ENCODE results near the gene SP5.
A peak's percentile ranks its signal among the peaks of the same experiment; 100 is the strongest.
"Not testable (repeated sequence)": the region's sequence is repeated elsewhere in the genome, so short reads cannot be mapped to it uniquely, and the experiment has no call there.

SP5 gene

DNA sequence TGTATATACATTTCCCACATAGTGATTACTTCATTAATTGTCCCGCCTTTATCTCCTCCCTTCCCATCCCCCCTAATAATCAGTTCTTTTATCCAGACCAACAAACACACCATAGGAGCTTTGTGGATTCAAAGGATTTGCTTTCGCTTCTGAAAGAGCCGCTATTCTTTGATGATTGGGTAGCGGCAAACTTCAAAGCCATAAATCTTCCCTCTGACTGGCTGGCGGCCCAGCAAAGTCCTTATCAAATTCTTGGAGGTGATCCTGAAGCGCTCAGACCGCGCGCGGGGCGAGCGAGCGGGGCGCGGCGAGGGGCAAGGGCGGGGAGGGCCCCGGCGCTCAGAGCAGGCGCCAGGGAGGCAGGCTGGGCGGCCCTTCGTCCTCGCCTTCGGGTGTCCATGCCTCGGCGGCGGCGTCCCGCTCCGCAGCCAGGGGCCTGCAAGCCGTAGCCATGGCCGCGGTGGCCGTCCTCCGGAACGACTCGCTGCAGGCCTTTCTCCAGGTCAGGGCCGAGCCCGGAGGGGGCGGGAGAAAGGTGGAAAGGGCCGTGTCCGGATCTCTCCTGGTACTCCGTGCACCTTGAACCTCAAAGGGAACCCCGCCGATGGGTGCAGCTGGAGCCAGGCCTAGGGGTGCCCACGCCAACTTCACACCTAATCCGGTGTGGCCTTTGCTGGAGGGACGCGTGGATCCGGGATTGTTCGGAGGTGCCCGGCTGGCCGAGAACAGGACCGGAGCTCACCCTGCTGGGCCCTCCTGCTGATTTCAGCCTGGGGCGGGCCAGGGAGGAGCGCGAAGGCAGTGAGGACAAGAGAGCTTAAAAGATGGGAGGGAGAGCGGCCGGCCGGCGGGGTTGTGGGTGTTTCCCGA, at the start of gene SP5:
Gene SP5 (plus strand): TSS at position 276 of the 870 bp plus-strand sequence. CDS start 176 bp downstream, at position 452.
- H3K4me3 ChIP-seq: peak within 1 kb of the TSS; percentile 57 to 73 (median 62)
- peaks cover 47 to 70% (median 59%) of the 10 kb centered on the region in 11 experiments for H3K9me3 ChIP-seq (replicated peaks in 1 of 11)
- H3K27ac ChIP-seq: no peak within 1 kb of the TSS
- H3K4me2 ChIP-seq: peak within 1 kb of the TSS; percentile 78 to 94 (median 88)
- peaks cover 82 to 92% (median 91%) of the 10 kb centered on the region in 11 experiments for H3K27me3 ChIP-seq
- peak within 1 kb of the TSS in 7 of 11 experiments; percentile 1 to 53 (median 25); a peak in 9 of 22 replicates for H3K9ac ChIP-seq
- H3K4me1 ChIP-seq: peaks cover 6 to 23% (median 17%) of the 10 kb centered on the region in 10 experiments; a peak in 17 of 20 replicates
- no peaks in the 10 kb centered on the region; a peak in 1 of 22 replicates for H3K36me3 ChIP-seq
- no peak for TF ChIP-seq Cebpa-rat (IDR thresholded peaks at IDR 0.05)
- H4K20me1 ChIP-seq: peaks cover 0 to 19% (median 9%) of the 10 kb centered on the region in 11 experiments; a peak in 9 of 22 replicates

DNA sequence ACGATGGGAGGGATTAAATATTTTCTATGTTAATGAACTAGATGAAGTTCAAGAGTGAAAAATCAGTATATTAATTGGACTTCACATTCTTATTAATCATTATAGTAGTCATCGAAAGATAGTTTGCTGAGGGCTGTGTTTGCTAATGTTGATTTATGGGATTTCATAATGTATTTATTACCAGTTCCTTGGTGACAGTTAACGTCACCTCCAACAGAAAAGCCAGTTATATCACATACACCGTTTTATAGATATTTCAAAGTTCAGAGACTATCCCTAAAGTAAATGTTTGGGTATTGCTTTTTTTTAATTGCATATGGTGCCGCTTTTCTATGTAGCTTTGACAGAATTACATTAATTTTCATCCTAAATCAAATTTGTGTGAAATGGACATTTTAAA, 49.4 kb upstream of the SP5 start:
- Histone ChIP-seq H4K20me1 (no peaks in the 10 kb centered on the region), H3K4me2 (no peak overlapping the region), H3K4me3 (no peak overlapping the region), H3K27me3 (no peaks in the 10 kb centered on the region), H3K9me3 (replicated peaks in 1 of 11) (no peaks in the 10 kb centered on the region), H3K36me3 (no peaks in the 10 kb centered on the region), H3K4me1 (no peaks in the 10 kb centered on the region), H3K27ac (no peak overlapping the region), H3K9ac (no peak overlapping the region)
- no peak for TF ChIP-seq Cebpa-rat (IDR thresholded peaks at IDR 0.05)

DNA sequence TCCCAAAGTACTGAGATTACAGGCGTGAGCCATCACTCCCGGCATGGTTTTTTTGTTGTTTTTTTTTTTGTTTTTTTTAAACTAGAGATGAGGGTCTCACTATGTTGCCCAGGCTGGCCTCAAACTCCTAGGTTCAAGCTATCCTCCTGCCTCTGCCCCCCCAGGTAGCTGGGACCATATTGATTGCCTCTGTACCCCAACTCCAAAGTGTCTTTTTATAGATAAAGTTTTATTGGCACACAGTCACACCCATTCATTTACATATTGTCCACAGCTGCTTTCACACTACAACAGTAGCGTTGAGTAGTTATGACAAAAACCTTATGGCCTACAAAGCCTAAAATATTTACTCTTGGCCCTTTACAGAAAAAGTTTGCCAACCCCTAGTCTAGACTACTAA, 45.2 kb upstream of the SP5 start:
- no peaks in the 10 kb centered on the region for H3K9me3 ChIP-seq (replicated peaks in 1 of 11)
- no peak for TF ChIP-seq Cebpa-rat (IDR thresholded peaks at IDR 0.05)
- no peak overlapping the region for H3K27ac ChIP-seq
- H4K20me1 ChIP-seq: no peaks in the 10 kb centered on the region
- no peaks in the 10 kb centered on the region for H3K27me3 ChIP-seq
- no peak overlapping the region for H3K4me3 ChIP-seq
- H3K4me2 ChIP-seq: no peak overlapping the region
- H3K4me1 ChIP-seq: no peaks in the 10 kb centered on the region
- no peaks in the 10 kb centered on the region for H3K36me3 ChIP-seq
- H3K9ac ChIP-seq: no peak overlapping the region

DNA sequence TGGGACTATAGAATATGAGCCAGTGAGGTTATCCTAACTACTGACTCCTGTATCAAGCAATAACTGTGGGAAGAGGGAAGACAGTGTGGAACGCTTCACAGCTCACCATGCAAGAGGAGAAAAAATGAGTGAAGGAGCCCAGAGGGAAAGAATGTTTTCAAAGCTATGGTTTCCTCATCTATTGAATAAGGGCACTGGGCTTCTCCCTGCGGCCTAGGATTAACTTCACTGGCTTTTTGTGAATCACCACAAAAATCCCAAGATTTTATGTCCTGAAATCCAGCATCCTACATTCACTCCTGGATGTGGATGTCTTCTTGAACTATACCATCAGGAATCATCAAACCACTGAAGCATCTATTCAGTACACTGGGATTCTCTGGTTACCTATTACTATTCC, 44.5 kb upstream of the SP5 start:
- Histone ChIP-seq H4K20me1 (no peaks in the 10 kb centered on the region), H3K27me3 (no peaks in the 10 kb centered on the region), H3K4me2 (no peak overlapping the region), H3K36me3 (no peaks in the 10 kb centered on the region), H3K27ac (no peak overlapping the region), H3K4me3 (no peak overlapping the region), H3K4me1 (no peaks in the 10 kb centered on the region), H3K9me3 (replicated peaks in 1 of 11) (no peaks in the 10 kb centered on the region), H3K9ac (no peak overlapping the region)
- TF ChIP-seq Cebpa-rat (IDR thresholded peaks at IDR 0.05): no peak

DNA sequence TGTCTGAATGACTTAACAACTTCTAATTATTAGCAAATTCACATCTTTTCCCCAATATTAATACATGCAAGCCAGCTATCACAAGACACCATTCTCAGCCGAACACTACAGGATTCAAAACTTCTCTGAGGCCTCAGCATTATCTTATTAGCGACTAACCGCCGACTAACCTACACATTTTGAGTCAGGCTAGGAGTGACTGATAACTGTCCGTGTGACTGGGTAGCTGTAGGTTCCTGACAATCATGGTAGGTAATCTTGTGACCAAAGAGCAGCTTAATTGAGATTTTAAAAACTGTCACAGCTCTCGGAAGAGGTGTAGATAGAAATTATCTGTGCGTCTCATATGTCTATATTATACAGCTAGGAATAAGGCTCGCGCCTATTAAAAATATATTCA, 44.1 kb upstream of the SP5 start:
- Histone ChIP-seq H3K9me3 (replicated peaks in 1 of 11) (no peaks in the 10 kb centered on the region), H3K27me3 (no peaks in the 10 kb centered on the region), H4K20me1 (no peaks in the 10 kb centered on the region), H3K4me2 (no peak overlapping the region), H3K4me3 (no peak overlapping the region), H3K9ac (no peak overlapping the region), H3K4me1 (no peaks in the 10 kb centered on the region), H3K36me3 (no peaks in the 10 kb centered on the region), H3K27ac (no peak overlapping the region)
- TF ChIP-seq Cebpa-rat (IDR thresholded peaks at IDR 0.05): no peak

DNA sequence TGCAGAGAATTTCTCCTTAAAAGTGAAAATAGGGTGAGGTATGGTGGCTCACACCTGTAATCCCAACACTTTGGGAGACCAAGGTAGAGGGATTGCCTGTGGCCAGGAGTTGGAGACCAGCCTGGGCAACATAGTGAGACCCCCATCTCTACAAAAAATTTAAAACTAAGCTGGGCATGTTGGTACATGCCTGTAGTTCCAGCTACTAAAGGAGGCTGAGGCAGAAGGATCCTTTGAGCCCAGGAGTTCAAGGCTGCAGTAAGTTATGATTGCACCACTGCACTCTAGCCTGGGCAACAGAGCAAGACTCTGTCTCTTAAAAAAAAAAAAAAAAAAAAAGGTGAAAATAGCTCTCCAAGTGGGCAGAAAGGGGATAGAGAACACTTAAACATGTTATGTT, 40.9 kb upstream of the SP5 start:
- not testable (repeated sequence) for H3K4me2 ChIP-seq; H4K20me1 ChIP-seq; H3K27me3 ChIP-seq; H3K9me3 ChIP-seq (replicated peaks in 1 of 11); H3K4me3 ChIP-seq; H3K27ac ChIP-seq; H3K4me1 ChIP-seq; H3K36me3 ChIP-seq; H3K9ac ChIP-seq

DNA sequence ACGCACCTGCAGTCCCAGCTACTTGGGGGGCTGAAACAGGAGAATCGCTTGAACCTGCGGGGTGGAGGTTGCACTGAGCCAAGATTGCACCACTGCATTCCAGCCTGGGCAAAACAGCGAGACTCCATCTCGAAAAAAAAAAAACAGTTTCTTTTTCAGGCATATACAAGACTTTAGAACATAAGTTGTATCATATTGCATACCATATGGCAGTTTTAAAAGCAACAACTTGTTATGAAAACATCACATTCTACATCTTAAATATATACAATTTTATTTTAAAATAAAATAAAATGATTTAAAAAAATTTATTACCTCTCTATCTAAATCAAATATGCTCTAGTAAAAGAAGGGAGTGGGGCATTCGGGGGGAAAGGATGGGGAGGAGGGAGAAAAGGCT, 39.4 kb upstream of the SP5 start:
- Histone ChIP-seq H3K27me3 (no peaks in the 10 kb centered on the region), H3K36me3 (no peaks in the 10 kb centered on the region), H3K4me1 (no peaks in the 10 kb centered on the region), H4K20me1 (no peaks in the 10 kb centered on the region), H3K9me3 (replicated peaks in 1 of 11) (no peaks in the 10 kb centered on the region), H3K9ac (no peak overlapping the region), H3K4me3 (no peak overlapping the region), H3K27ac (no peak overlapping the region), H3K4me2 (no peak overlapping the region)
- TF ChIP-seq Cebpa-rat (IDR thresholded peaks at IDR 0.05): no peak

DNA sequence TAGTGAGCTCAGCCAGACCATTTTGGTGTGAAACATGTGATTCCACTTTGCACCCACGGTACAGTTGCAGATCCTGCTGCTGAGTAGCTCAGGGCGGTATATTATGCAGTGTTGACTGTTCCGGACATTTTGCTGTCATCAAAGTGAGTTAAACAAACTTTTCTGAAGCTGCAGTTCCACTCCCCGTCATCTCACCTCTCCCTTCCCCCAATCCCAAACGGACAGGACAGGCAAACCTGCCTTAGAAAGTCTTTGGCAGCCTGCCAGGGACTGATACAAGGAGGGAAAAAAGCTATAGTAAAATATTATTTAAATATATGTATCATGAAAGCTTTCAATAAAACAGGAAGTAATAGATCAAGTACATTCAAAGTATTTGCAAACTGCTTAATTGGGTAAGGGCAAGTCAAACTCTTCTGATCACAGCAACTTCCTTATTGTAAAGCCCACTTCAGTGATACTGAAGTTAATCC, 35.5 kb upstream of the SP5 start:
- Histone ChIP-seq H3K4me1 (no peaks in the 10 kb centered on the region), H3K36me3 (no peaks in the 10 kb centered on the region), H3K4me3 (no peak overlapping the region), H3K9me3 (replicated peaks in 1 of 11) (no peaks in the 10 kb centered on the region), H4K20me1 (no peaks in the 10 kb centered on the region), H3K27ac (no peak overlapping the region), H3K9ac (no peak overlapping the region), H3K27me3 (no peaks in the 10 kb centered on the region), H3K4me2 (no peak overlapping the region)
- no peak for TF ChIP-seq Cebpa-rat (IDR thresholded peaks at IDR 0.05)

DNA sequence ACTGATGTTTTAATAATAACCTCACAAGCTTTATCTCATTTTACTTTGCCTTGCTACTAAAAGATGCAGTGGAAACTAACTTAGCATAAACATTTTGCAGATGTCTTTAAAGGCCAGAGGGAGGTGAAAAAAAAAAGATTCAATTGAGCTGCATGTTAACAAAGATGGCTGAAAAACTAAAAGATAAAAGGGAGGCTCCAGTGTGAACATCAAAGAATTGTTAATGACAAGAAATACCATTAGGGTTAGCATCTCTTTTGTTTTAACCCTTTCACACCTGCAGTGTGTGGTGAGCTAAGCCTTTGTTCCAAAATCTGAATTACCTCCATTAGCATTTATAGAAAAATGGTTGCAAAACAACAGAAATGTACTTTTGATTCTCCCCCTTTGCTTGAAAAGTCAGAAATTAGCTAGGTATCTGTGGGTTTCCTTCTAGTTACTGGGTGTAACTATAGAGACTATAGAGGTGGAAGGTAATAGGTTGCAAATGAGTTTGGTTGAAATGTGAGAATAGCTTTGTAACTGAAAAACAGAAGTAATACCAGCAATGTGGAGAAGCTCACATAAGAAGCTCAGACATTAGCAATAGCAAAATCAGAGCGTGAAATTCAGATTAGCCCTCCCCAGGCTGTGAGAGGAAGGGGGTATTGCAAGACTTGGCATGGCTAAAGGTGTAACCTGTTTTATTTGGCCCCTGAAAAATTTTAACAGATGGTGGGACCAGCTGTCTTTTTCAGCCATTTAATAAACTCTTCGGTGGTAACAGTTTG, 34.8 kb upstream of the SP5 start:
- no peak overlapping the region for H3K4me2 ChIP-seq
- H3K27ac ChIP-seq: no peak overlapping the region
- no peak overlapping the region for H3K9ac ChIP-seq
- no peaks in the 10 kb centered on the region for H3K36me3 ChIP-seq
- H3K27me3 ChIP-seq: no peaks in the 10 kb centered on the region
- H4K20me1 ChIP-seq: no peaks in the 10 kb centered on the region
- H3K4me3 ChIP-seq: no peak overlapping the region
- H3K4me1 ChIP-seq: no peaks in the 10 kb centered on the region
- no peaks in the 10 kb centered on the region for H3K9me3 ChIP-seq (replicated peaks in 1 of 11)
- TF ChIP-seq Cebpa-rat (IDR thresholded peaks at IDR 0.05): no peak

Measured in BLaER1 treated with 17β-estradiol and CSF1 and Interleukin-3, amounts not matched to agents 10 nM and 100 nM (cell line).